K562 (cell line): Measurements from ENCODE around the gene CEP72. TPM values are rescaled to one million over a fixed set of nuclear protein-coding genes. Genes with fewer than 3 reads are reported as not detected.

Experiments
- ATAC-seq: fragments of 200-7000 bp; cut with Tn5 transposase; 3 replicates; pipeline ENCODE4 v1.9.1; 2020; ENCODE audit warnings: moderate library complexity
- BruUV-seq: library from RNA; stranded (reverse); fragments of 400-500 nt; replicated peaks from 2 replicates; lab custom pipeline; 2021; lab: Mats Ljungman, UMichigan
- CTCF ChIA-PET: fragments of 300-600 bp; formaldehyde crosslinking; extraction: SDS; loops from one replicate; lab custom pipeline; 2021; ENCODE audit warnings: low intra/inter-chr PET ratio; lab: Yijun Ruan, JAX
- POLR2A ChIA-PET: fragments of 300-600, 350-650 bp; sonication (Branson Sonifier 250); formaldehyde crosslinking; extraction: SDS; loops from one replicate; lab custom pipeline; 2021; ENCODE audit warnings: antibody characterized with exemption, inconsistent platforms; lab: Yijun Ruan, JAX
- DNase-seq, 4 experiments: peaks; one replicate each; pipeline versions ENCODE4 v3.0.0 to v3.0.0-alpha.2; 2011 to 2018; ENCODE audit warnings: low spot score in 3 of 4, mixed read lengths in 3 of 4; ENCODE audit errors: extremely low read depth in 1 of 4
- FAIRE-seq: peaks from 2 replicates; lab custom pipeline; 2011; peaks lifted over from hg19 to GRCh38; lab: Jason Lieb, UNC
- H2AFZ ChIP-seq: 2 replicates; pipeline ENCODE4 v1.6.0; 2011; ENCODE audit warnings: low read depth, low read length, control low read depth, inconsistent platforms
- H3K27ac ChIP-seq: fragments of 200-600 bp; 3 replicates; pipeline ENCODE4 v1.8.0; 2011; ENCODE audit warnings: low read depth, mild to moderate bottlenecking, control low read depth, inconsistent platforms, low read length, moderate library complexity, mixed read lengths; ENCODE audit errors: extremely low read depth
- H3K27me3 ChIP-seq, 2 experiments: fragments of 300-600 bp in 1 of 2; 2 replicates in 1 of 2; 3 replicates in 1 of 2; pipeline versions ENCODE4 v1.6.0 to v1.8.0; 2011; ENCODE audit warnings: inconsistent platforms in 2 of 2, low read length in 2 of 2, mild to moderate bottlenecking in 1 of 2, mixed read lengths in 1 of 2, moderate library complexity in 1 of 2; ENCODE audit not compliant: control insufficient read depth in 2 of 2, insufficient read depth in 2 of 2
- H3K36me3 ChIP-seq: fragments of 300-600 bp; 3 replicates; pipeline ENCODE4 v1.8.0; 2011; ENCODE audit warnings: mild to moderate bottlenecking, low read length, inconsistent platforms; ENCODE audit not compliant: control insufficient read depth, insufficient read depth
- H3K4me1 ChIP-seq, 2 experiments: fragments of 200-600 bp in 1 of 2; replicated peaks in 1 of 2; 2 replicates in 1 of 2; 3 replicates in 1 of 2; pipeline versions ENCODE4 v1.5.1 to v1.8.0; 2011; ENCODE audit warnings: inconsistent platforms in 2 of 2, low read length in 2 of 2, mild to moderate bottlenecking in 1 of 2, mixed read lengths in 1 of 2, moderate library complexity in 1 of 2; ENCODE audit not compliant: control insufficient read depth in 2 of 2, insufficient read depth in 2 of 2
- H3K4me2 ChIP-seq: 2 replicates; pipeline ENCODE4 v1.6.1; 2011; ENCODE audit warnings: low read length, control low read depth, inconsistent platforms, mixed read lengths; ENCODE audit not compliant: insufficient read depth
- H3K4me3 ChIP-seq: fragments of 200-600 bp; sonication (generic), shearing (Covaris generic); 2 replicates; pipeline ENCODE4 v1.5.1; 2016; ENCODE audit warnings: control low read depth, inconsistent platforms
- H3K79me2 ChIP-seq: fragments of 200-600 bp; 3 replicates; pipeline ENCODE4 v1.8.0; 2011; ENCODE audit warnings: low read length, inconsistent platforms; ENCODE audit not compliant: control insufficient read depth, insufficient read depth
- H3K9ac ChIP-seq, 2 experiments: 2 replicates each; pipeline versions ENCODE4 v1.6.0 to v1.6.1; 2011; ENCODE audit warnings: low read depth in 2 of 2, low read length in 2 of 2, control low read depth in 1 of 2, inconsistent platforms in 1 of 2, mild to moderate bottlenecking in 1 of 2, mixed read lengths in 1 of 2; ENCODE audit not compliant: insufficient read depth in 1 of 2
- H3K9me1 ChIP-seq: one replicate; pipeline ENCODE4 v1.6.0; 2011; ENCODE audit warnings: inconsistent platforms, mild to moderate bottlenecking, low read length, moderate library complexity; ENCODE audit not compliant: control insufficient read depth, insufficient read depth
- H3K9me3 ChIP-seq: replicated peaks from 2 replicates; pipeline ENCODE4 v1.5.1; 2011; ENCODE audit warnings: low read depth, low read length, inconsistent platforms; ENCODE audit not compliant: control insufficient read depth, insufficient read depth
- H4K20me1 ChIP-seq: replicated peaks from 2 replicates; pipeline ENCODE4 v1.6.1; 2011; ENCODE audit warnings: low read length, inconsistent platforms, mixed read lengths; ENCODE audit not compliant: control insufficient read depth, insufficient read depth
- ELK1 ChIP-seq: sonication (generic); formaldehyde crosslinking; IDR thresholded peaks from 2 replicates; pipeline ENCODE4 v1.8.1; 2022; ENCODE audit warnings: missing genetic modification reagents
- FIP1L1 ChIP-seq: fragments of 200-400 bp; formaldehyde crosslinking; IDR thresholded peaks from 2 replicates; pipeline ENCODE4 v1.6.1; 2018; ENCODE audit warnings: mild to moderate bottlenecking, low read depth, low read length; ENCODE audit not compliant: poor library complexity, severe bottlenecking
- TFAM ChIP-seq: fragments of 250-450 bp; sonication (Bioruptor Pico); conservative IDR thresholded peaks from 2 replicates; pipeline ENCODE4 v1.5.0; 2021; ENCODE audit warnings: mild to moderate bottlenecking, moderate library complexity
- ZNF282 ChIP-seq: sonication (generic); formaldehyde crosslinking; IDR thresholded peaks from 2 replicates; pipeline ENCODE4 v1.8.1; 2023; ENCODE audit warnings: missing genetic modification reagents
- ZNF449 ChIP-seq: fragments of 250-450 bp; sonication (Bioruptor Pico); IDR thresholded peaks from 2 replicates; pipeline ENCODE4 v1.8.0; 2022; ENCODE audit warnings: moderate library complexity, mild to moderate bottlenecking, inconsistent platforms
- ZNF785 ChIP-seq: fragments of 250-450 bp; sonication (Bioruptor Pico); IDR thresholded peaks from 2 replicates; pipeline ENCODE4 v1.4.0; 2020; ENCODE audit warnings: mild to moderate bottlenecking
- WGBS: fragments of 100-300 bp; shearing (Covaris generic); methylation state at CpG from one replicate; pipeline ENCODE4 v1.1.6; 2016; ENCODE audit warnings: low coverage, mixed read lengths; ENCODE audit not compliant: insufficient coverage; ENCODE audit errors: missing lambda C conversion rate; 5-methylcytosine and 5-hydroxymethylcytosine counted together
- in situ Hi-C: fragments of 300-500 bp; cut with MboI; formaldehyde crosslinking; loops from 4 replicates; pipeline ENCODE4 v1.15.0; 2018; ENCODE audit warnings: inconsistent platforms, mixed read lengths
- intact Hi-C: fragments of 100-400 bp; cut with micrococcal nuclease; formaldehyde crosslinking; loops from 2 replicates; pipeline ENCODE4 v1.14.2; 2022
- polyA plus RNA-seq, 8 experiments: library from polyadenylated mRNA; depleted of rRNA in 4 of 8; stranded (reverse) in 5 of 8; unstranded in 3 of 8; fragments of >200 nt; fragmentation: Nextera tagmentation in 2 of 8; fragmentation: Illumina TruSeq in 1 of 8; extraction: Ambion mirVana in 2 of 8; extraction: Trizol in 1 of 8; gene quantifications; 2 replicates each; pipeline versions ENCODE4 v1.2.1 to v1.2.3, GENCODE V29; 2011 to 2014; ENCODE audit warnings: inconsistent platforms in 1 of 8, missing spikeins in 1 of 8
- total RNA-seq, 7 experiments: library from RNA; depleted of rRNA in 6 of 7; stranded (reverse); fragments of >200 nt in 6 of 7; fragmentation: Illumina TruSeq in 2 of 7; extraction: Trizol in 2 of 7; gene quantifications; 2 replicates each; pipeline versions ENCODE4 v1.2.1 to v1.2.3, GENCODE V29; 2011 to 2021; ENCODE audit warnings: low replicate concordance in 1 of 7

The CEP72 gene
- total and polyA plus RNA-seq, 9 of the 15 experiments (the other 6 are each of a cell fraction or from before 2014, with no cell fraction given), result 0.89 to 38.1 (median 14.2) TPM

- H3K36me3 ChIP-seq, result no peaks in the 10 kb centered on the region
- H3K9me3 ChIP-seq, result no peaks in the 10 kb centered on the region
- H3K4me2 ChIP-seq, result no peak overlapping the region
- ATAC-seq (no peak), DNase-seq (no peak), FAIRE-seq (no peak)
- ChIA-PET POLR2A (no interaction called here), CTCF (no interaction called here)
- no peak for TF ChIP-seq ZNF785 (CRISPR knock-in tag)
- TF ChIP-seq ZNF449 (CRISPR knock-in tag), result no peak
- no peak for TF ChIP-seq TFAM (CRISPR knock-in tag)
- no peak for TF ChIP-seq ZNF282 (CRISPR knock-in tag)
- no peak for TF ChIP-seq ELK1 (CRISPR knock-in tag)
- no peak for TF ChIP-seq FIP1L1
- 3% methylated on average over 16 of the region's 17 CpGs for WGBS
- H4K20me1 ChIP-seq, result 0 out of 2 replicates have a peak, but pooled peaks cover 6% of the 10 kb centered on the region
- H3K9ac ChIP-seq, result no peak overlapping the region
- no peak overlapping the region for H3K27ac ChIP-seq
- BruUV-seq, result no TSS peak
- peaks cover 7 to 34% of the 10 kb centered on the region in 2 experiments; a peak in 4 of 5 replicates for H3K27me3 ChIP-seq
- H2AFZ ChIP-seq, result no peak overlapping the region
- no peaks in the 10 kb centered on the region for H3K79me2 ChIP-seq
- no peaks in the 10 kb centered on the region; a peak in 1 of 5 replicates for H3K4me1 ChIP-seq
- intact Hi-C loops, result loop anchor here (5.0 kb wide), 1 partner anchor 88 kb away; no protein-coding TSS in a partner anchor
- H3K4me3 ChIP-seq, result no peak overlapping the region
- in situ Hi-C loops, result no loop called here
- no peaks in the 10 kb centered on the region for H3K9me1 ChIP-seq
These were observed 72.6 kb downstream of the CEP72 start for GRCh38 chr5:684751-685216.
